HUES64 (cell line): ENCODE measurements around the gene APP.
A peak's percentile ranks its signal among the peaks of the same experiment; 100 is the strongest.

ENCODE experiments used
- H3K27ac ChIP-seq: 2 replicates; pipeline ENCODE4 v1.7.0; 2013; ENCODE audit warnings: low read depth, low read length, inconsistent platforms
- H3K27me3 ChIP-seq: 2 replicates; pipeline ENCODE4 v1.6.1; 2013; ENCODE audit warnings: mild to moderate bottlenecking, low read length; ENCODE audit not compliant: insufficient read depth
- H3K36me3 ChIP-seq: 2 replicates; pipeline ENCODE4 v1.6.1; 2013; ENCODE audit warnings: mild to moderate bottlenecking, low read length; ENCODE audit not compliant: insufficient read depth
- H3K4me1 ChIP-seq: 2 replicates; pipeline ENCODE4 v1.6.1; 2013; ENCODE audit warnings: mild to moderate bottlenecking, low read length, moderate library complexity; ENCODE audit not compliant: insufficient read depth
- H3K4me3 ChIP-seq: 2 replicates; pipeline ENCODE4 v1.5.1; 2013; ENCODE audit warnings: mild to moderate bottlenecking, low read length, moderate library complexity
- H3K9ac ChIP-seq: 2 replicates; pipeline ENCODE4 v1.6.1; 2013; ENCODE audit warnings: mild to moderate bottlenecking, low read depth, low read length
- H3K9me3 ChIP-seq: 2 replicates; pipeline ENCODE4 v1.6.1; 2013; ENCODE audit warnings: low read depth, low read length; ENCODE audit not compliant: insufficient read depth
- WGBS: fragments of 150-250, 120-280 bp; methylation state at CpG from one replicate; pipeline ENCODE4 v1.1.7; 2013; ENCODE audit warnings: missing lambda C conversion rate; 5-methylcytosine and 5-hydroxymethylcytosine counted together

Gene APP

GRCh38 chr21:25904044-25904695 is 266.4 kb downstream of the APP start:
- H3K9ac ChIP-seq, result no peak overlapping the region
- no peak overlapping the region for H3K4me3 ChIP-seq
- no peak overlapping the region for H3K27ac ChIP-seq
- WGBS, result 86% methylated on average over 1 of the region's 1 CpG
- peaks cover 6% of the 10 kb centered on the region; the same call in 1 of the 2 replicates for H3K4me1 ChIP-seq
- peaks cover 80% of the 10 kb centered on the region for H3K36me3 ChIP-seq
- no peaks in the 10 kb centered on the region for H3K27me3 ChIP-seq
- H3K9me3 ChIP-seq, result no peaks in the 10 kb centered on the region

GRCh38 chr21:25903607-25904006 is 267.0 kb downstream of the APP start:
- no peaks in the 10 kb centered on the region for H3K27me3 ChIP-seq
- H3K4me3 ChIP-seq, result no peak overlapping the region
- peaks cover 83% of the 10 kb centered on the region for H3K36me3 ChIP-seq
- WGBS, result 96% methylated on average over 5 of the region's 5 CpGs
- no peak overlapping the region for H3K27ac ChIP-seq
- H3K4me1 ChIP-seq, result peaks cover 6% of the 10 kb centered on the region; the same call in 1 of the 2 replicates
- no peaks in the 10 kb centered on the region for H3K9me3 ChIP-seq
- no peak overlapping the region for H3K9ac ChIP-seq

- no peak overlapping the region for H3K4me3 ChIP-seq
- WGBS, result 92% methylated on average over 2 of the region's 2 CpGs
- no peak overlapping the region for H3K9ac ChIP-seq
- H3K27ac ChIP-seq, result no peak overlapping the region
- H3K36me3 ChIP-seq, result peaks cover 83% of the 10 kb centered on the region
- no peaks in the 10 kb centered on the region for H3K27me3 ChIP-seq
- peaks cover 6% of the 10 kb centered on the region; the same call in 1 of the 2 replicates for H3K4me1 ChIP-seq
- H3K9me3 ChIP-seq, result no peaks in the 10 kb centered on the region
Measured at GRCh38 chr21:25901330-25901979, 269.1 kb downstream of the APP start.

- Histone ChIP-seq H3K36me3 (peaks cover 84% of the 10 kb centered on the region), H3K4me3 (no peak overlapping the region), H3K9ac (no peak overlapping the region), H3K27ac (no peak overlapping the region), H3K27me3 (no peaks in the 10 kb centered on the region), H3K4me1 (no peaks in the 10 kb centered on the region), H3K9me3 (peaks cover 7% of the 10 kb centered on the region; the same call in 1 of the 2 replicates)
- 93% methylated on average over 3 of the region's 3 CpGs for WGBS
Measured at GRCh38 chr21:25898671-25899070, 271.9 kb downstream of the APP start.

GRCh38 chr21:25897383-25897782 is 273.2 kb downstream of the APP start:
- peaks cover 7% of the 10 kb centered on the region; the same call in 1 of the 2 replicates for H3K9me3 ChIP-seq
- H3K36me3 ChIP-seq, result peaks cover 85% of the 10 kb centered on the region
- H3K4me3 ChIP-seq, result no peak overlapping the region
- H3K9ac ChIP-seq, result no peak overlapping the region
- H3K27me3 ChIP-seq, result no peaks in the 10 kb centered on the region
- no peak overlapping the region for H3K27ac ChIP-seq
- no peaks in the 10 kb centered on the region for H3K4me1 ChIP-seq
- 96% methylated on average over 4 of the region's 4 CpGs for WGBS

GRCh38 chr21:25896501-25897056 is 274.0 kb downstream of the APP start:
- 93% methylated on average over 3 of the region's 4 CpGs for WGBS
- peaks cover 7% of the 10 kb centered on the region; the same call in 1 of the 2 replicates for H3K9me3 ChIP-seq
- H3K27me3 ChIP-seq, result no peaks in the 10 kb centered on the region
- H3K4me3 ChIP-seq, result no peak overlapping the region
- no peak overlapping the region for H3K9ac ChIP-seq
- H3K36me3 ChIP-seq, result peaks cover 86% of the 10 kb centered on the region
- no peaks in the 10 kb centered on the region for H3K4me1 ChIP-seq
- 0 out of 2 replicates have a peak overlapping the region, but pooled peaks have one; percentile 28 for H3K27ac ChIP-seq

GRCh38 chr21:25895565-25896205 is 274.9 kb downstream of the APP start:
- Histone ChIP-seq H3K36me3 (peaks cover 91% of the 10 kb centered on the region), H3K4me1 (no peaks in the 10 kb centered on the region), H3K27me3 (no peaks in the 10 kb centered on the region), H3K9me3 (peaks cover 7% of the 10 kb centered on the region; the same call in 1 of the 2 replicates), H3K27ac (no peak overlapping the region), H3K4me3 (no peak overlapping the region), H3K9ac (no peak overlapping the region)
- 91% methylated on average over 6 of the region's 6 CpGs for WGBS

- no peaks in the 10 kb centered on the region for H3K4me1 ChIP-seq
- H3K4me3 ChIP-seq, result no peak overlapping the region
- 100% methylated on average over 1 of the region's 1 CpG for WGBS
- H3K9ac ChIP-seq, result no peak overlapping the region
- H3K36me3 ChIP-seq, result peaks cover 98% of the 10 kb centered on the region
- peaks cover 7% of the 10 kb centered on the region; the same call in 1 of the 2 replicates for H3K9me3 ChIP-seq
- H3K27me3 ChIP-seq, result no peaks in the 10 kb centered on the region
- H3K27ac ChIP-seq, result no peak overlapping the region
Measured at GRCh38 chr21:25893191-25893590, 277.4 kb downstream of the APP start.

- Histone ChIP-seq H3K9ac (no peak overlapping the region), H3K4me1 (no peaks in the 10 kb centered on the region), H3K4me3 (no peak overlapping the region), H3K27me3 (no peaks in the 10 kb centered on the region), H3K27ac (no peak overlapping the region), H3K9me3 (peaks cover 7% of the 10 kb centered on the region; the same call in 1 of the 2 replicates), H3K36me3 (peaks cover 98% of the 10 kb centered on the region)
- WGBS, result 98% methylated on average over 4 of the region's 5 CpGs
Measured at GRCh38 chr21:25891596-25891995, 279.0 kb downstream of the APP start.

GRCh38 chr21:25890001-25890400 is 280.6 kb downstream of the APP start:
- H3K36me3 ChIP-seq, result peaks cover 94% of the 10 kb centered on the region

GRCh38 chr21:25888711-25889110 is 281.9 kb downstream of the APP start:
- Histone ChIP-seq H3K4me1 (no peaks in the 10 kb centered on the region), H3K27me3 (no peaks in the 10 kb centered on the region), H3K4me3 (no peak overlapping the region), H3K9me3 (no peaks in the 10 kb centered on the region), H3K36me3 (peaks cover 92% of the 10 kb centered on the region), H3K9ac (no peak overlapping the region), H3K27ac (no peak overlapping the region)
- WGBS, result 88% methylated on average over 9 of the region's 9 CpGs

More at GRCh38 chr21:25890001-25890400, 280.6 kb downstream of the APP start:
- 100% methylated on average over 2 of the region's 2 CpGs for WGBS
- no peak overlapping the region for H3K4me3 ChIP-seq
- no peaks in the 10 kb centered on the region for H3K27me3 ChIP-seq
- no peak overlapping the region for H3K9ac ChIP-seq
- no peaks in the 10 kb centered on the region for H3K4me1 ChIP-seq
- no peak overlapping the region for H3K27ac ChIP-seq
- H3K9me3 ChIP-seq, result peaks cover 7% of the 10 kb centered on the region; the same call in 1 of the 2 replicates
